GM12892 (cell line): Measurements from ENCODE around the gene MAN2A2.

Source experiments
- DNase-seq: peaks from one replicate; pipeline ENCODE4 v3.0.0; 2011; ENCODE audit not compliant: insufficient read length
- FAIRE-seq: peaks from 2 replicates; lab custom pipeline; 2011; peaks lifted over from hg19 to GRCh38; lab: Jason Lieb, UNC
- POLR2A ChIP-seq: IDR thresholded peaks from 2 replicates; pipeline ENCODE4 v1.6.1; 2011; ENCODE audit warnings: low read depth, low read length, control low read depth
- POLR2AphosphoS5 ChIP-seq: IDR thresholded peaks from 2 replicates; pipeline ENCODE4 v1.6.1; 2011; ENCODE audit warnings: low read depth, low read length, control low read depth
- TAF1 ChIP-seq: IDR thresholded peaks from 2 replicates; pipeline ENCODE4 v1.6.1; 2011; ENCODE audit warnings: low read depth, mild to moderate bottlenecking, control low read depth, low read length, borderline replicate concordance

The MAN2A2 gene

GRCh38 chr15:90864507-90864906 lies 38.6 kb upstream of the MAN2A2 start:
- no peak for DNase-seq
- TF ChIP-seq TAF1 (no peak), POLR2A (no peak), POLR2AphosphoS5 (no peak)
- no peak for FAIRE-seq

- FAIRE-seq (no peak), DNase-seq (no peak)
- TF ChIP-seq TAF1 (no peak), POLR2A (no peak)
Observed at GRCh38 chr15:90865702-90866101, 37.4 kb upstream of the MAN2A2 start.

- FAIRE-seq (no peak), DNase-seq (no peak)
Observed at GRCh38 chr15:90866161-90866715, 36.9 kb upstream of the MAN2A2 start.

GRCh38 chr15:90866800-90867199 lies 36.3 kb upstream of the MAN2A2 start:
- no peak for DNase-seq
- TF ChIP-seq POLR2A: no peak
- TF ChIP-seq POLR2AphosphoS5: no peak
- TF ChIP-seq TAF1: no peak
- FAIRE-seq: no peak

More at GRCh38 chr15:90866161-90866715, 36.9 kb upstream of the MAN2A2 start:
- no peak for TF ChIP-seq POLR2A
- no peak for TF ChIP-seq TAF1
- TF ChIP-seq POLR2AphosphoS5: no peak

GRCh38 chr15:90868261-90868689 lies 34.8 kb upstream of the MAN2A2 start, which contains the start of gene FURIN:
Gene FURIN, plus strand, starts transcription at chr15:90868588. Its CDS starts 7,153 bp downstream, at chr15:90875741.
- DNase-seq: no peak
- no peak for FAIRE-seq
- no peak for TF ChIP-seq POLR2AphosphoS5
- TF ChIP-seq TAF1: no peak
- no peak for TF ChIP-seq POLR2A

GRCh38 chr15:90869140-90869541 lies 34.0 kb upstream of the MAN2A2 start:
- DNase-seq: no peak
- no peak for FAIRE-seq
- TF ChIP-seq POLR2A: no peak
- no peak for TF ChIP-seq TAF1
- no peak for TF ChIP-seq POLR2AphosphoS5

GRCh38 chr15:90869601-90870353 lies 33.3 kb upstream of the MAN2A2 start:
- TF ChIP-seq POLR2A (no peak), POLR2AphosphoS5 (no peak), TAF1 (no peak)
- DNase-seq (no peak), FAIRE-seq (peak; percentile 61)

- FAIRE-seq: no peak
- DNase-seq: no peak
Observed at GRCh38 chr15:90870354-90871138, 32.6 kb upstream of the MAN2A2 start.

GRCh38 chr15:90871139-90871715 lies 31.9 kb upstream of the MAN2A2 start:
- TF ChIP-seq POLR2AphosphoS5: no peak
- no peak for TF ChIP-seq POLR2A
- no peak for TF ChIP-seq TAF1
- FAIRE-seq: no peak
- peak; percentile 46 for DNase-seq

More at GRCh38 chr15:90870354-90871138, 32.6 kb upstream of the MAN2A2 start:
- no peak for TF ChIP-seq TAF1
- TF ChIP-seq POLR2AphosphoS5: no peak
- TF ChIP-seq POLR2A: no peak

- FAIRE-seq (no peak), DNase-seq (peak; percentile 49)
- TF ChIP-seq POLR2AphosphoS5 (no peak), POLR2A (peak; percentile 45; the same call in 1 of the 2 replicates)
Observed at GRCh38 chr15:90871716-90872485, 31.2 kb upstream of the MAN2A2 start.
